Glutamatergic neuron (in vitro differentiated cells): ENCODE results near the gene ZNF474. TPM values are rescaled to one million over a fixed set of nuclear protein-coding genes. Genes with fewer than 3 reads are reported as not detected.

Source experiments
- DNase-seq: peaks from one replicate; pipeline ENCODE4 v3.0.0; 2022
- H3K27ac Mint-ChIP-seq: one replicate; pipeline ENCODE4 v1.8.0; 2020; ENCODE audit warnings: mild to moderate bottlenecking, mixed read lengths, inconsistent platforms; ENCODE audit not compliant: unreplicated experiment
- H3K27me3 Mint-ChIP-seq: one replicate; pipeline ENCODE4 v1.8.0; 2020; ENCODE audit warnings: mild to moderate bottlenecking, moderate library complexity, mixed read lengths, inconsistent platforms; ENCODE audit not compliant: unreplicated experiment
- H3K36me3 Mint-ChIP-seq: one replicate; pipeline ENCODE4 v1.8.0; 2020; ENCODE audit warnings: mild to moderate bottlenecking, mixed read lengths, inconsistent platforms; ENCODE audit not compliant: unreplicated experiment
- H3K4me1 Mint-ChIP-seq: one replicate; pipeline ENCODE4 v1.8.0; 2020; ENCODE audit warnings: mild to moderate bottlenecking, low read depth, mixed read lengths, inconsistent platforms; ENCODE audit not compliant: unreplicated experiment
- H3K4me3 Mint-ChIP-seq: one replicate; pipeline ENCODE4 v1.8.0; 2020; ENCODE audit warnings: mild to moderate bottlenecking, mixed read lengths, inconsistent platforms; ENCODE audit not compliant: unreplicated experiment
- H3K9me3 Mint-ChIP-seq: one replicate; pipeline ENCODE4 v1.8.0; 2020; ENCODE audit warnings: mild to moderate bottlenecking, moderate library complexity, mixed read lengths, inconsistent platforms; ENCODE audit not compliant: unreplicated experiment
- CTCF ChIP-seq: fragments of 200-600 bp; sonication (generic); IDR thresholded peaks from one replicate; pipeline ENCODE4 v1.5.0; 2021; ENCODE audit not compliant: partially characterized antibody, unreplicated experiment
- total RNA-seq: library from RNA; stranded (reverse); fragmentation: NEBNext Ultra II Directional; extraction: Animal tissue kit (Norgen Biotek cat#: 25700); gene quantifications from one replicate; pipeline ENCODE4 v1.2.1, GENCODE V29; 2021; ENCODE audit not compliant: unreplicated experiment

Gene ZNF474
- total RNA-seq, 1 donor from 2014 or later, result 0.64 TPM

- Mint-ChIP-seq H3K9me3 (no peaks in the 10 kb centered on the region), H3K4me1 (peaks cover 7% of the 10 kb centered on the region), H3K36me3 (no peaks in the 10 kb centered on the region), H3K27me3 (no peaks in the 10 kb centered on the region), H3K4me3 (no peak overlapping the region), H3K27ac (no peak overlapping the region)
- no peak for DNase-seq
- TF ChIP-seq CTCF, result peak; percentile 74
Measured at GRCh38 chr5:122192497-122193496, 63.5 kb downstream of the ZNF474 start.

GRCh38 chr5:122195802-122196394 is 66.6 kb downstream of the ZNF474 start:
- no peak overlapping the region for H3K4me3 Mint-ChIP-seq
- H3K27me3 Mint-ChIP-seq, result no peaks in the 10 kb centered on the region
- no peak for DNase-seq
- H3K27ac Mint-ChIP-seq, result no peak overlapping the region
- H3K4me1 Mint-ChIP-seq, result peaks cover 2% of the 10 kb centered on the region
- H3K9me3 Mint-ChIP-seq, result no peaks in the 10 kb centered on the region
- no peaks in the 10 kb centered on the region for H3K36me3 Mint-ChIP-seq
- peak; percentile 63 for TF ChIP-seq CTCF

GRCh38 chr5:122199146-122199545 is 69.8 kb downstream of the ZNF474 start:
- no peaks in the 10 kb centered on the region for H3K27me3 Mint-ChIP-seq
- DNase-seq, result no peak
- no peaks in the 10 kb centered on the region for H3K36me3 Mint-ChIP-seq
- TF ChIP-seq CTCF, result no peak
- no peak overlapping the region for H3K4me3 Mint-ChIP-seq
- H3K27ac Mint-ChIP-seq, result no peak overlapping the region
- H3K4me1 Mint-ChIP-seq, result no peaks in the 10 kb centered on the region
- H3K9me3 Mint-ChIP-seq, result no peaks in the 10 kb centered on the region

GRCh38 chr5:122200450-122200849 is 71.1 kb downstream of the ZNF474 start:
- Mint-ChIP-seq H3K27me3 (no peaks in the 10 kb centered on the region), H3K4me1 (no peaks in the 10 kb centered on the region), H3K27ac (no peak overlapping the region), H3K4me3 (no peak overlapping the region), H3K36me3 (no peaks in the 10 kb centered on the region), H3K9me3 (no peaks in the 10 kb centered on the region)
- TF ChIP-seq CTCF, result no peak
- DNase-seq, result no peak

GRCh38 chr5:122200865-122201264 is 71.5 kb downstream of the ZNF474 start:
- TF ChIP-seq CTCF, result no peak
- no peak for DNase-seq
- no peaks in the 10 kb centered on the region for H3K4me1 Mint-ChIP-seq
- H3K27me3 Mint-ChIP-seq, result peaks cover under 1% of the 10 kb centered on the region
- no peaks in the 10 kb centered on the region for H3K9me3 Mint-ChIP-seq
- H3K27ac Mint-ChIP-seq, result no peak overlapping the region
- no peaks in the 10 kb centered on the region for H3K36me3 Mint-ChIP-seq
- H3K4me3 Mint-ChIP-seq, result no peak overlapping the region
